DMS114 treated with DMSO at 0.1 percent for 48 hours (cell line): Measurements from ENCODE around the gene ORAI3.

Source experiments
- DNase-seq: peaks from one replicate; lab custom pipeline; 2025; ENCODE audit not compliant: unreplicated experiment; lab: John Stamatoyannopoulos, UW

ORAI3 gene

DNA sequence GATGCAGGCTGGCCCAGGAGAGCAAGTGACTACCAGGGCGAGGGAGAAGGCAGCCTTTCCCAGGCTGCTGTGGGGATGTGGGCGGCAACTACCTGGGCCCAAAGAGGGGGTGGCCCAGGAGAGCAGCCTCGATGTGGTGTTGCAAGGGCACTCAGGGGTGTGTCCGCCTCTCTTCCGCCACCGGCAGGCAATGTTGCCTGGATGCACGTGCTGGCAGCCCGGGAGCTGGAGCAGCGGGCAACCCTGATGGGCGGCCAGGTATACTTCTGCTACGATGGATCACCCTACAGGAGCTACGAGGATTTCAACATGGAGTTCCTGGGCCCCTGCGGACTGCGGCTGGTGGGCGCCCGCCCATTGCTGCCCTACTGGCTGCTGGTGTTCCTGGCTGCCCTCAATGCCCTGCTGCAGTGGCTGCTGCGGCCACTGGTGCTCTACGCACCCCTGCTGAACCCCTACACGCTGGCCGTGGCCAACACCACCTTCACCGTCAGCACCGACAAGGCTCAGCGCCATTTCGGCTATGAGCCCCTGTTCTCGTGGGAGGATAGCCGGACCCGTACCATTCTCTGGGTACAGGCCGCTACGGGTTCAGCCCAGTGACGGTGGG lies 38.8 kb downstream of the ORAI3 start:
- DNase-seq = no peak

DNA sequence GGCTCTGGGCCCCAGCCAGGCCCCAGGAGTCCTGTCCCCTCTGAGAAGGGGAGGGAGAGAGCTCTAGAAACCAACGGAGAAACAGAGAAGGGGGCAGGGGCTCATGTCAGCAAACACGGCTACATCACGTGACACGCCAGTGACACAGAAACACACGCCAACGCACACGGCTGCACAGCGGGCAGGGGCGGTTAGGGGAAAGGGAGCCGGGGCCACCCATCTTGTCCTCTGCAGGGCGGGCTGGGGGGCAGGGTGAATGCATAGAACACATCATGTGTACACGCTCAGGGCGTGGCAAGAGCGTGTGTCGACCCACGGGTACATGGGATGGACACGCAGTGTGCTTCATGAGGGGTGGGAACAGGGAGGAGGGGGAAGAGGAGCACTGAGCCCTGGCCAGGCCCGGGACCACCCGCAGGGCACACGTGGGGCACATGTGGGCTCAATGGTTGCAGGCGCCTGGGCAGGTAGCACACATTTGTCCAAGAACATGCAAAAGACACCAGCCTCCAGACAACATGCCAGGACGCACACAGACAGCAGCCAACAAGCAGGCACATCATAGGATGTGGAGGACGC lies 40.7 kb downstream of the ORAI3 start:
- no peak for DNase-seq

- DNase-seq = no peak
Observed at GRCh38 chr16:30990105-30990504, 41.2 kb downstream of the ORAI3 start.

DNA sequence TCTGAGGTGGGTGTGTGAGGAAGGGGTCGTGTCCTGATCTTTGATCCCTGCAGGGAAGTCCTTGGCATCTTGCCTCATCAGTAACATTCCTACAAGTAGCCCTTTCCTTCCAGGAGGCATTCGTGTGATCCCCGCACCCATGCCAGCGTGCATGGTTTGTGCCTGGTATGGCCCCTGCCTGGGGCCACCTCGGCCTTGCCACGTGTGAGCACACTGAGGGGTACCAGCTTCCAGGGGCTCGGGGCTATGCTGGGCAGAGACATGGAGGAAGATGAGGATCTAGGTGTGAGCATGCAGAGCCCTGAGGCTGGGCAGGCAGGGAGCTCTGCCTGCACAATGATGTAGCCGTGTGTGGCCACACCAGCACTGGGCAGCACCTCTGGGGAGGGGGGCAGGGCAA lies 42.2 kb downstream of the ORAI3 start:
- DNase-seq = no peak

DNA sequence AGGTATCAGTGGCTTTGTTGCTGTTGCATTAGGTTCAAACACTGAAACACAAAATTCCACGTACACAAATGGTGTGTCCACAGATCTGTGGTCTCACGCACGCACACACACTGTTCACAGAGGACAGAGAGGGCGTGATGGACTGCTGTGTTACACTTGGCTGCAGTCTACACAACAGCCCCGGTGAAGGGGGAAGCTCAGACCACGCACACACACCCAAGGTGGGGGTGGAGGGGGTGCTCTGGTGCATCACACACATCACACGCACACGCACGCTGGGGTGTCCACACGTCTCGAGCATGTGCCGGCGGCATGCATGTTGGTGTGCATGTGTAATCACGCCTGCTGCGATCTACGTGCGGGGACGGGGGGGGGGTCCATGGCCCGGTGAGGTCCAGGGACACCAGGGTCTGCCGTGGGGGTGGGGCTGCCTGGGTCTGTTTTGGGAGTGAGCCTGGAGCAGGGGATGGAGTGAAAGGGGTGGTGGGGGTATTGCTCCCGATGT lies 43.5 kb downstream of the ORAI3 start:
- DNase-seq = no peak

- no peak for DNase-seq
Observed at GRCh38 chr16:30992931-30993816, 44.3 kb downstream of the ORAI3 start.

- DNase-seq = no peak
Observed at GRCh38 chr16:30995927-30996323, 47.1 kb downstream of the ORAI3 start.

- no peak for DNase-seq
Observed at GRCh38 chr16:30996324-30996984, 47.6 kb downstream of the ORAI3 start.

DNA sequence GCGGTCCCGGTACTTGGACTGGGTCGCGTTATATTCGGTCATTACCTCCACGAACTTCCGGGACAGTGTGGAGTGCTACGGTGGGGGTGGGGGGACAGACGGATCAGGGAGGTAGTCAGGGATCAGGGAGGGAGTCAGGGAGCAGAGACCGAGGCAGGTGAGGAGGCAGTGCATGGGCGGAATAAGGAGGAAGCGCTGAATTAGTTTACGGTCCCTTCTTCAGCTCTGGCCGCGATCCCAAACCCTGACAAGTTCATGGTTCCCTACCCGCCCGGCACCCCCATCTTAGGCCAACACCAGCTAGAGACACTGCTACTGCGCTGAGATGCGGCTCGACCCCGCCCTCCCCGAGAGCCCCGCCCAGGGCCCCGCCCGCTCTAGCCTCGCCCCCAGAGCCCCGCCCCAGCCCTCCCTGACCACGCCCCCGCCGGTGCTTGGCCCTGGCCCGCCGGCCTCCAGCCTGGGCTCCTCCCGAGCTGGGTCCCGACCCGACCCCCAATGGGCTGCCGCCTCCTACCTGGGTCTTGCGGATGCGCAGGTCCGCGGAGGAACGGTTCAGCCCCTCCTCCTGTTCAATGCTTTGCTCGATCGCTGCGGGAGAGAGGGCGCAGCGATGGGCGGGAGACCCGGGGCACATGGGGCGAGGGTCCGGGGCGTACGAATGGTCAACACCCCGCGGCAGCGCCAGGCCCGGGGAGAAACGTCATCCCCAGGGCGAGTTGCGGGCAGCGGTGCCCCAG lies 48.3 kb downstream of the ORAI3 start:
- DNase-seq = peak; percentile 49

GRCh38 chr16:30997725-30998711 lies 49.1 kb downstream of the ORAI3 start:
- DNase-seq = no peak

GRCh38 chr16:30998852-30999761 lies 50.2 kb downstream of the ORAI3 start:
- no peak for DNase-seq

DNA sequence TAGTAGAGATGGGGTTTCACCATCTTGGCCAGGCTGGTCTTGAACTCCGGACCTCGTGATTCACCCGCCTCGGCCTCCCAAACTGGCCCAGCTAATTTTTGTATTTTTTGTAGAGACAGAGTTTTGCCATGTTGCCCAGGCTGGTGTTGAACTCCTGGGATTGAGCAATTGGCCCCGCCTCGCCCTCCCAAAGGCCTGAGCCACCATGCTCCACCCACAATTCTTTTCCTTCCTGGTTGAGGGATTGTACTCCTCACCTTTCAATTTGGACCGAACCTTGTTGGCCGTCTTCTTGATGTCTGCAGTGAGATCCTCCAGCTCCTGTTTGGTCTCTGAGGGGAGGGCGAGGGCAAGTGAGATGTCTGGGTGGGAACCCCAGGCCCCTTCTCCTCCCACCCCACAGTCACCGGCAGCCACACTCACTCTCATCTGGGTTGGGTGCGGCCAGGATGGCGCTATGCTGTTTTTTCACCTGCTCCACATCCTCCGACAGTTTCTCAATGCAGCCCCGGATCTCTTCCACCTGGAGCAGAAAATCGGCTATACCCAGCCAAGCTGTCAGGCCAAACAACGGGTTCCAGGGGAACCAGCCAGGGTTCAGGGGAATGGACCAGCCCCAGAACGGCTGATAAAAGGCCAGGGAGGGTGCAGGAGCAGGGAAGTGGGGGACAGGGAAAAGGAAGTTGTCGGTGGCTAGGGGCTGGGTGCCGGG lies 52.0 kb downstream of the ORAI3 start:
- no peak for DNase-seq

GRCh38 chr16:31001507-31002249 lies 52.8 kb downstream of the ORAI3 start:
- DNase-seq = no peak

DNA sequence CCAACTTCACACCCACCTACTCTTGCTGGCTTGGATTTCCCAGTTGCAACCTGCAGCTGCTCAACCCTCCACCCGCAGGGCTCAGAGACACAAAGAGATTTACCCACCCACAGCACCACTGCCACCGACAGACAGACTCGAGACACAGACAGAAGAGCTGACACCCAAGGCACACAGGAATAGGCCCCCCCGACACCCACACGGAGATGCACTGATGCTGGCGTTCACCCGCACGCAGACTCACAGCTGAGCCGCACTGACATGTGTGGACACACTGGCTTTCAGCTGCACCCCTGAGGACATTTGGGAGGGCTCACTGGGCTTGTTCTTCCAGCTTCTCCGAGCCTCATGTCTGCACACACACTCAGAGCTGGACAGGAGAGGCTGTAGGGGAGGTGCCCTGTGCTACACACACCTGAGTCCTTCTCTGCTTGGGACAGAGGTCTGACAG lies 53.4 kb downstream of the ORAI3 start:
- DNase-seq = no peak

- DNase-seq = no peak
Observed at GRCh38 chr16:31002862-31003341, 54.0 kb downstream of the ORAI3 start.

- DNase-seq = no peak
Observed at GRCh38 chr16:31003744-31004143, 54.9 kb downstream of the ORAI3 start.
